ENCODE measurements around the gene C21orf58. TPM values are rescaled to one million over a fixed set of nuclear protein-coding genes. Genes with fewer than 3 reads are reported as not detected.

Gene C21orf58
- total RNA-seq, 3 donors from 2014 or later (not counting 1 experiment from before 2014, with no cell fraction given): 4.0 to 8.9 (median 5.2) TPM

DNA sequence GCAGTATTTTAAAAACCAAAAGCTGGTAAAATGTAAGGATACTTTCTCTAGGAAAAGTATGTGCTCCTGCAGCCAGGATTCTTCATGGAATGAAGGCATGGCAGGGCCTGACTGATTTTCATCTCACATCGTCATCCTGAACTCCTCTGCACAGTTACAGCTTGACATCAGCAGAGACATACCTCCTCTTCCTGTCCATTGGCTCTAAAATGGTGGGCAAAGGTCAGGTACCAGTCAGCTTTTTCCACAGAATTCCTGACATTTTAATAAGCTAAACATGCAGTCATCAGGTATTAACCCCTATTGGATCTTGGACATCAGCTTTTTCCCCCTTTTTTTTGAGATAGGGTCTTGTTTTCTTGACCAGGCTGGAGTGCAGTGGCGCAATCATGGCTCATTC, 6.1 kb upstream of the C21orf58 start:
- no peak overlapping the region for H3K4me3 Mint-ChIP-seq
- no peaks in the 10 kb centered on the region for H3K36me3 Mint-ChIP-seq
- WGBS (ENCODE audit: insufficient coverage): 100% methylated on average over 2 of the region's 2 CpGs
- ATAC-seq (no peak), DNase-seq (no peak)
- no peaks in the 10 kb centered on the region for H3K27me3 Mint-ChIP-seq (ENCODE audit: low read depth in 2 of 2)
- H3K9me3 Mint-ChIP-seq: no peaks in the 10 kb centered on the region
- no peak overlapping the region for H3K27ac Mint-ChIP-seq
- no peak overlapping the region for H3K27ac ChIP-seq (ENCODE audit: low read length)
- peaks cover 15% of the 10 kb centered on the region for H3K36me3 ChIP-seq (ENCODE audit: control insufficient read depth, insufficient read depth, low read length)
- H3K4me1 ChIP-seq (ENCODE audit: control insufficient read depth, insufficient read depth, low read length): peaks cover 6% of the 10 kb centered on the region
- intact Hi-C loops (cut with micrococcal nuclease): loop anchor here (10.0 kb wide), 1 partner anchor 125 kb away; the partner anchor contains the start of gene DIP2A
- TF ChIP-seq, protein P1, sequence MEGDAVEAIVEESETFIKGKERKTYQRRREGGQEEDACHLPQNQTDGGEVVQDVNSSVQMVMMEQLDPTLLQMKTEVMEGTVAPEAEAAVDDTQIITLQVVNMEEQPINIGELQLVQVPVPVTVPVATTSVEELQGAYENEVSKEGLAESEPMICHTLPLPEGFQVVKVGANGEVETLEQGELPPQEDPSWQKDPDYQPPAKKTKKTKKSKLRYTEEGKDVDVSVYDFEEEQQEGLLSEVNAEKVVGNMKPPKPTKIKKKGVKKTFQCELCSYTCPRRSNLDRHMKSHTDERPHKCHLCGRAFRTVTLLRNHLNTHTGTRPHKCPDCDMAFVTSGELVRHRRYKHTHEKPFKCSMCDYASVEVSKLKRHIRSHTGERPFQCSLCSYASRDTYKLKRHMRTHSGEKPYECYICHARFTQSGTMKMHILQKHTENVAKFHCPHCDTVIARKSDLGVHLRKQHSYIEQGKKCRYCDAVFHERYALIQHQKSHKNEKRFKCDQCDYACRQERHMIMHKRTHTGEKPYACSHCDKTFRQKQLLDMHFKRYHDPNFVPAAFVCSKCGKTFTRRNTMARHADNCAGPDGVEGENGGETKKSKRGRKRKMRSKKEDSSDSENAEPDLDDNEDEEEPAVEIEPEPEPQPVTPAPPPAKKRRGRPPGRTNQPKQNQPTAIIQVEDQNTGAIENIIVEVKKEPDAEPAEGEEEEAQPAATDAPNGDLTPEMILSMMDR (IDR thresholded peaks at IDR 0.05): no peak
- no peak overlapping the region for H3K4me3 ChIP-seq (ENCODE audit: low read length)
- peaks cover 13% of the 10 kb centered on the region in 2 donors for H3K4me1 Mint-ChIP-seq
- no peaks in the 10 kb centered on the region for H3K27me3 ChIP-seq (ENCODE audit: control insufficient read depth, insufficient read depth, low read length)
- H3K9me3 ChIP-seq (ENCODE audit: control insufficient read depth, insufficient read depth, low read length): no peaks in the 10 kb centered on the region

DNA sequence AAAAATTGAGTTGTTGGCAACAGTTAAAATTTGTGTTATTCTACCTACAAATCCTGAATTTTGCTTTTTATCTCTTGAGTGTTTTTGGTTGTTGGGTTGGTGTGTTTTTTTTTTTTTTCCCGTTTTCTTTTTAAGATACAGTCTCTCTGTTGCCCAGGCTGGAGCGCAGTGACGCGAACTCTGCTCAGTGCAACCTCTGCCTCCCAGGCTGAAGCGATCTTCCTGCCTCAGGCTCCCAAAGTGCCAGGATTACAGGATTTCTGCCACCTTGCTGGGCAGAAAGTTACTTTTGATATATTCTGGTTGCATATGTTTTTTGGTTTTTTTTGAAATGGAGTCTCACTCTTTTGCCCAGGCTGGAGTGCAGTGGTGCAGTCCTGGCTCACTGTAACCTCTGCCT, 4.5 kb upstream of the C21orf58 start:
- Histone ChIP-seq H3K27ac (ENCODE audit: low read length) (no peak overlapping the region), H3K4me3 (ENCODE audit: low read length) (no peak overlapping the region), H3K27me3 (ENCODE audit: control insufficient read depth, insufficient read depth, low read length) (no peaks in the 10 kb centered on the region), H3K4me1 (ENCODE audit: control insufficient read depth, insufficient read depth, low read length) (peaks cover 9% of the 10 kb centered on the region), H3K36me3 (ENCODE audit: control insufficient read depth, insufficient read depth, low read length) (peaks cover 9% of the 10 kb centered on the region), H3K9me3 (ENCODE audit: control insufficient read depth, insufficient read depth, low read length) (no peaks in the 10 kb centered on the region)
- 87% methylated on average over 5 of the region's 5 CpGs for WGBS (ENCODE audit: insufficient coverage)
- ATAC-seq: no peak
- peaks cover 14 to 21% of the 10 kb centered on the region in 2 donors for H3K4me1 Mint-ChIP-seq
- H3K4me3 Mint-ChIP-seq: no peak overlapping the region
- H3K36me3 Mint-ChIP-seq: no peaks in the 10 kb centered on the region
- TF ChIP-seq, protein P1 (IDR thresholded peaks at IDR 0.05): no peak
- no peak for DNase-seq
- intact Hi-C loops (cut with micrococcal nuclease): loop anchor here (10.0 kb wide), 1 partner anchor 127 kb away; the partner anchor contains the start of gene DIP2A
- H3K9me3 Mint-ChIP-seq: no peaks in the 10 kb centered on the region
- no peak overlapping the region for H3K27ac Mint-ChIP-seq
- no peaks in the 10 kb centered on the region for H3K27me3 Mint-ChIP-seq (ENCODE audit: low read depth in 2 of 2)

DNA sequence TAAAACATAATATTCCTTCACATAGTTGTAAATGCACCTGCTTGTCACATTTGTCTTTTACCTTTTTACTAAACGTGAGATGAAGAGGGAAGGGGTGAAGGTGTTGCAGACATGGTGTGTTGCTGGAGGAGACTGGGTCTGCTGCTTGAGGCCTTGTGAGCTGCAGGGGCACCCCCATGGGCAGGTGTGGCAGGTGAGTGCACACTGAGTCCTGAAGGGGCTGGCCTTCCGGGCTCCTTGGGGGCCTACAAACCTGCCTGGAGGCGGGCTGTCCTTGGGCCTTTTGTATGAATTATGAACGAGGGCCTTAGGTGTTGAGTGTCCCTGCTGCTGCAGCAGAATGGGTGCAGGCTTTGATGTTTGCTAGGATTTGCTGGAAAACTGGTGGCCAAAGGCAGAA, 4.0 kb upstream of the C21orf58 start:
- intact Hi-C loops (cut with micrococcal nuclease): loop anchor here (10.0 kb wide), 1 partner anchor 127 kb away; the partner anchor contains the start of gene DIP2A
- peaks cover 9% of the 10 kb centered on the region for H3K36me3 ChIP-seq (ENCODE audit: control insufficient read depth, insufficient read depth, low read length)
- Mint-ChIP-seq H3K27ac (no peak overlapping the region), H3K36me3 (no peaks in the 10 kb centered on the region), H3K4me3 (no peak overlapping the region), H3K27me3 (ENCODE audit: low read depth in 2 of 2) (no peaks in the 10 kb centered on the region), H3K4me1 (peaks cover 17 to 24% of the 10 kb centered on the region in 2 donors), H3K9me3 (no peaks in the 10 kb centered on the region)
- H3K4me3 ChIP-seq (ENCODE audit: low read length): no peak overlapping the region
- DNase-seq (no peak), ATAC-seq (no peak)
- peaks cover 14% of the 10 kb centered on the region for H3K4me1 ChIP-seq (ENCODE audit: control insufficient read depth, insufficient read depth, low read length)
- TF ChIP-seq, protein P1 (IDR thresholded peaks at IDR 0.05): no peak
- no peak overlapping the region for H3K27ac ChIP-seq (ENCODE audit: low read length)
- no peaks in the 10 kb centered on the region for H3K27me3 ChIP-seq (ENCODE audit: control insufficient read depth, insufficient read depth, low read length)
- 99% methylated on average over 4 of the region's 4 CpGs for WGBS (ENCODE audit: insufficient coverage)
- H3K9me3 ChIP-seq (ENCODE audit: control insufficient read depth, insufficient read depth, low read length): no peaks in the 10 kb centered on the region

All from natural killer cell (primary cell).